ENCODE results near the gene KCTD21.

The KCTD21 gene

DNA sequence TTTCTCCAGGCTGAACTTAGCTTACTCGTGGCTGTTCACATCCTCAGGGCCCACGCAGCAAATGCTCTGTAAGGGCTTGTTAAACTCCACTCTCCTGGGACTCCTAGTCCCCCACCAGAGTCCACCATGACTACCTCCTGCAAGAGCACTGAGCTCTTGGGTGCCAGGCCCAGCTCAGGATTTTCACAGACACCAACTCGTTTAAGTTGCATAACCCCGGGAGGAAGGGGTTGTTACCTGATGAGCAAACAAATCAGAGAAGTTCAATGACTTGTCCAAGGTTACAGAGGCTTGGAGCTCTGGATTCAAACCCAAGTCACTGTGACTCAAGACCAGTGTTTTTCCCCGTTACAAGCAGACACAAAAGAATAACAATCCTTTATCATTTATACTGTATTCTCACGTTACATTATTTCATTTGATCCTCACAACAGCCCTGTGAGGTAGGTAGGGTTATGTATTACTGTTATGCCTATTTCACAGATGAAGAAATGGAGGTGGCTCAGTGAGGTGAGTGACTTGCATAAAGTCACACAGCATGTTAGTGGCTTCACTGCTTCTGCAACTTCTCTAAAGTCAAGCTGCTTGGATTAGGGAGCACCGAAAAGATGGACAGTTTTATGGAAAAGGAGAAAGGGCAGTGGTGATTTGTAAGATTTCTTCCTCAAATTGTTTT, 17.4 kb downstream of the KCTD21 start:
- no peak for DNase-seq

GRCh38 chr11:78170413-78170812, 18.0 kb downstream of the KCTD21 start:
- DNase-seq, result no peak

DNA sequence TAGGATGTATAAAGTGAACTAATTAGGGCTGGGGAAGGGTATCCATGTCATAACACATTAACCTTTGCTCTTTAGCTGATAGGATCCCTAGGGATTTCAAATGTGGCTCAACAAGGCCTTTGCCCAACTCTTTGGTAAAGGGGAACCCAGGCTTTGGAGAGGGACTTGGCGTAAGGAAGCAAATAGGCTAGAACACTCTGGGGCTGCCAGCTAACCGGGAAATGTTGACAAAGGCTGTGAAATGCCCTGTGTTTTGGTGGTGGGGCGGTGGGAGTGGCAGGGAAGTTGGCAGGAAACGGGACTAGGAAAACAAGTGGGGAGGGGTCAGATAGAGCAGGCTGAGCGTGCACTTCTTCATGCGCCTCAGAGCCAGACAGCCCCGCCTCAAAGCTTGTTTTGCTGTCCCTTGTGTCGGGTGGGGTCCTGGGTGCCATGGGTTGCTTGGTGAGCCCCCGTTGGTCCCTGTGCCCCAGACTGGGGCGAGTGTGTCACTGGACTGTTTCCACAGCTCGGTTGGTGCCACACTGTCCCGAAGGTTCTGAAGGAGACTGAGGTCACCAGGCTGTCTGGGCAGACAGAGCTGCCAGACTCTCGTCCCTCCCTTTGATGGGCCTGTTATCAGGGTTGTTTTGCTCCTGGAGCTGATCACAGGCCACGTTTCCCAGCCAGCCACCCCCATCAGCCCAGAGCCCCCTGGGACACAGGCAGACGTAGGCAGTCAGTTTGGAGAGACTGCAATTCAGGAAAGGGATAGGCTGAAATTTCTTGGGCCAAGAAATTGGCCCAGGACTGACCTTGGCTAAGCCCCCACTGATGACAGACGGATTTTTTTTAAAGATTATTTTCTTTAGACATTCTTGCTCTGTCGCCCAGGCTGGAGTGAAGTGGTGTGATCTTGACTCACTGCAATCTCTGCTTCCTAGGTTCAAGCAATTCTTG, 19.6 kb downstream of the KCTD21 start:
- no peak for DNase-seq

DNA sequence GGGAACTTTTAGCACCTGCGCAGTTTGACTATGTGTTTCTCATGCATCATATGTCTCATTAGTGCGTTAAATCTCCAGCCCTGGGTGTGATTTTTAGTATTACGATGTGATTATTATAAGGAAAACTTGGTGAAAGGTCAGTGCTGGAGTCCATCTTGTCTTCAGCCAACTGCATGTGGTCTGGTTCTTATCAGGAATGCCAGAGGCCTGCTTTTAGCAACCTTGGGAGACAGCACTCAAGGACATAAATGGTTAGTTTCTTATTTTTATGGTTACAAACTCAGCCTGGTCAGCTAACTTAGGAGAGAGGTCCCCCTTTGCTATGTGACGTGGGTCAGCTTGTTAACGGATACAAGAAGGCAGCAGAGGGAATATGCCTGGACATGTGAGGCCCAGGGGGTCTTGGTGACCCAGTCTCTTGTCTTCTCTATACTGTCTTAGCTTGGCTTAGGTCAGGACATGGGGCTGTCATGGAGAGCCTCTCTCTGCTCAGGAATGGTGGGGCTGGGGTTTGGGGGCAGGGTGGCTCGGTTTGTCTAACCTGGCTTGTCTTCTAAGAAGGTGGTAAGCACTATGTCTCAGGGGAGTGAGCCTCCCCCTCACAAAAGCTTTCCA, 21.5 kb downstream of the KCTD21 start:
- no peak for DNase-seq

GRCh38 chr11:78164471-78164870, 24.0 kb downstream of the KCTD21 start:
- no peak for DNase-seq

GRCh38 chr11:78163828-78164227, 24.6 kb downstream of the KCTD21 start:
- no peak for DNase-seq

DNA sequence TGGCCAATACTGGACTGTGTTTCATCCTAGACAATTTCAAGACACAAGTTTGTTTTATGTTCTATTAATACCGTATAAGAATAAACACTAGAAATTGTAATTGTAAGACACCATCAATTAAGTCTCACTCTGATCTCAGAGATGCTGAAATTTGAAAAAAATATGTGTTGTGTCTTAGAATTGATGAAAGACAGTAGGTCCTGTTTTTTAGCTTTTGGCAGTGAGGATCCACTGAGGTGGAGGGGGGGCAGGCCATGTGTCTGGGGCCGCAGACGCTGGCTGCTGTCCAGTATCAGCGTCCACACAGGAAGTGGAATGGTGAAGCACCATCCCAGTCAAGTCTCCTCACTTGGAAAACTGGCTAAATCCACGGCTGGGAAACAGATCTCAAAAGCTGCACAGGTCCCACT, 26.5 kb downstream of the KCTD21 start:
- DNase-seq, result no peak

DNA sequence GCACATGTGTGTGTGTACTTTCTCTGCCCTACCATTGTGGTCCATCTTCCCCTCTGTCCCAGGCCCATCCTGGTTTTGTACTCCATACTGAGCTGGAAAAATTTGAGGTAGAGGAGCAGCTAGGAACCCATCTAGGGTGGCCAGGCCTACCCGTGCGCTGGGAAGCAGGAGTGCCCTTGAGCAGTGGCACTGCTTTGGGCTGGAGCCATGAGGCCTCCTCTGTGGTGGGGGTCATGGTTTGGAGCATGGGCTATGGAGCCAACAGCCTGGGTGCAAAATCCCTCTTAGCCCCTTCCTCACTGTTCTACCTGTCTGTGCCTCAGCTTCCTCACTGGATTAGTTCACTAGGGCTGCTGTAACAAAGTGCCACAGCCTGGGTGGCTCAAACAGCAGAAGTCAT, 27.1 kb downstream of the KCTD21 start:
- no peak for DNase-seq

DNA sequence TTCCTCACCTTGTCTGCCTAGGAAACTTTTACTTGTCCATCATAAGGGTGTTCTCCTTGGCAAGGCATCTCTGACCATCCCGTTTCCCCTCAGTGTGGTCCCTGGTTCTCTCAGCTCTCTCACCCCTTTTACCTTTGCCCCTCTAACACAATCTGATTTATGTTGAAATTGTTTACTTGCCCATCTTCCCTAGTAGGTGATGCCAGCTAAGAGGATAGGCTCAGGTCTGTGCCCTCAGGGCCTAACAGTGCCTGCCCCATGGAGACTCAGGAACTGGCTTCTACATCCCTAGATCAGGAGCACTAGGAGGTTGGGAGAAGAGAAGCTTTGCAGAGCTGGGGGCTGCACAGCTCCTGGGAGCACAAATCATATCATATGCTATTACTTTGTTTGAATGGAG, 27.9 kb downstream of the KCTD21 start:
- DNase-seq, result no peak

GRCh38 chr11:78158987-78159652, 29.3 kb downstream of the KCTD21 start:
- DNase-seq, result no peak

- DNase-seq, result no peak
These were observed 32.1 kb downstream of the KCTD21 start for GRCh38 chr11:78156127-78156844.

DNA sequence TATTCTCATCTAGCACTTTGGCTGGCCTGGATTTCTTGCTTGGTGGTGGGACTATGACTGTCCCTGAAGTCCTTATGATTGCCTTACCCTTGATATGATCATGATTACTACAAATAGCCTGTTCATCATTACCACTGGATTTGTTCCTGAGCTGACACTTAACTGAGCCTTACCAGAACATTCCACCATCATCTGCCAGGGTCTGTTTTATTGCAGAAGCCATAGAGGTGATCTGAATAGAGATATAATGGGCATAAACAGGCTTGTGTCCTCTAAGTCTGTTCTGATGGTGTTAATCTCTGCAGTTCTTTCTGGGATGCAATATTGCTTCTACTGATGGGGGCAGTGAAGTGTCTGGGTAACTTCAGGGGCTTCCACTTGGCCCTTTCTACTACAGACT, 36.6 kb downstream of the KCTD21 start:
- no peak for DNase-seq

- no peak for DNase-seq
These were observed 37.7 kb downstream of the KCTD21 start for GRCh38 chr11:78150754-78151153.

DNA sequence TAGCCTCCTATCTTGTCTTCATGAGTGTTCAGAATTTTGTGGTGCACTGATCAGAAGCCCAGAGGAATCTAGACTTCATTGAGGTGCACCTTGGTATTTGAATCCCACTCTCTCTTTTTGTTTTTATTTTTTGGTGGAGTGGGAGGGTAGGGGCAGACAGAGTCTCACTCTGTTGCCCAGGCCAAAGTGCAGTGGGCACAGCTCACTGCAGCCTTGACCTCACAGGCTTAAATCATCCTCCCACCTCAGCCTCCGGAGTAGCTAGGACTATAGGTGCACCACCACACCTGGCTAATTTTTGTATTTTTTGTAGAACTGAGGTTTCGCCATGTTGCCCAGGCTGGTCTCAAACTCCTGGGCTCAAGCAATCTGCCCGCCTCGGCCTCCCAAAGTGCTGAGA, 38.1 kb downstream of the KCTD21 start:
- DNase-seq, result no peak

DNA sequence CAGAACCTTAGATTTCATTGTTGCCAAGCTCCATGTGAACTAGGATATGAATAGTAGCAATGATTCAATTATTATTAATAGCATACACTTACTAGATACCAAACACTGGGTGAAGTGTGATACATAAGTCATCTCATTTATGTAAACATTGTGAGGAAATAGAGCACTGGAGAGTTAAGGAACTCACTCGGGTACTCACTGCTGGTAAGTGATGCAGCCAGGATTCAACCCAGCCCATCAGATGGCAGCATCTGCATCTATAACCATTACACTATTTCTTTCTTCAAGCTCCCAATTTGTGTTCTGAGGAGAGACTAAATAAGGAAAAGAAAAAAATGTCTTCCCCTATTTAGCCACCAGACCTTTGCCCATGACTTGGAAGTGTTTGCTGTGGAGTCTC, 38.8 kb downstream of the KCTD21 start:
- no peak for DNase-seq

- DNase-seq, result no peak
These were observed 40.6 kb downstream of the KCTD21 start for GRCh38 chr11:78147807-78148206.

- no peak for DNase-seq
These were observed 42.9 kb downstream of the KCTD21 start for GRCh38 chr11:78145511-78146025.

DNA sequence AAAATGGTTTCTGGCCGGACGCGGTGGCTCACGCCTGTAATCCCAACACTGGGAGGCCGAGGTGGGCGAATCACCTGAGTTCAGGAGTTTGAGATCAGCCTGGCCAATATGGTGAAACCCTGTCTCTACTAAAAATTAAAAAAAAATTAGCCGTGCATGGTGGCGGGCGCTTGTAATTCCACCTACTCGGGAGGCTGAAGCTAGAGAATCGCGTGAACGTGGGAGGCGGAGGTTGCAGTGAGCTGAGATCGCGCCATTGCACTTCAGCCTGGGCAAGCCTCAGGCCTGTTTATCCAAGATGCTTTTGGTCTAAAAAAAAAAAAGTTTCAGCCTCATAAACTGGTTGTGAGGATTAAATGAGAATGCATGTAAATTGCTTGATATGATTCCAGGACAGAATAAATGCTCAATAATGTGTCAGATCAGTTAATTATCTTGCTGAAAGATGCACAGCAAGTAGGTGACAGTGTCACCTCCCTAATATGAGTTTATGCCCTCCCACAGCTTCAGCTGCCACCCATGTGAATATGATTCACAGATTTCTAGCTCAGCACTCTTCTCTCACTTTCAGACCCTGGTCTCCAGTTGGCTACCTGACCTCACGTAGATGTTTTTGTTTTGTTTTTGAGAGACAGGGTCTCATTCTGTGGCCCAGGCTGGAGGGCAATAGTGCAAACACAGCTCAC, 47.9 kb downstream of the KCTD21 start:
- DNase-seq, result no peak

- peak; percentile 84 to 91 for DNase-seq
These were observed 48.7 kb downstream of the KCTD21 start, which contains the start of gene ALG8 for GRCh38 chr11:78139422-78140391. Gene ALG8 (minus strand): TSS chr11:78139626. CDS start chr11:78139588, 38 bp downstream.

DNA sequence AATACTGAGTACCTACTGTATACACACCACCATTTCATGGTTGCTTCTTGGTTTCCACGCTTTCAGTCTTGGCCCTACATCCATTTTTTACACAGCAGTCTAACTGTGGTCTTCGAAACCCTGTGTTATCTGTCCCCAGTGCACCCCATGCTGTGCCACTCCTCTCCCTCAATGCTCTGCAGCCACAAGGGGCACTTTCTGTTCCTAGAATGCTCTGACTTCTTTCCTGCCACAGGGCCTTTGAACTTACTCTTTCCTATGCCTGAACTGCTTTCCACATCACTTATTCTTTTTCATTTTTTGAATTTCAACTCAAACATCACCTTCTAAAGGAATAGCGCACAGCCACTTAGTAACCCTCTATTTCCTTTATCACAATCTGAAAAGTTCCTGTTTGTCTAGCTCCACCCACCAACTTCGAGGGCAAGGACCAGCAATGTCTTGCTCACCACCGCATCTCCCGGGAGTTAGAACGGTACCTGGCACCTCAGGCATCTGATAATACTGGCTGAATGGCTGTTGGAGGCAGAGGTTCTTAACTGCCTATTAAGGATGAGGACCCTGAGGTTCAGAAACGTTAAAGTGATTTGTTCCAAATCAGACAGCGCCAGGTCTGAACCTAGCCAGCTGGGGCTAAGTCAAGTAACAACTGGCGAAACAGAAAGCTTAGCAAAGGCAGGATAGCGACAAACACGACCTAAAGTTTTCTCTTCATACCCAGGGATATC, 49.6 kb downstream of the KCTD21 start:
- DNase-seq, result peak in 1 of 2 experiments; percentile 41

Data from NCI-H524 (cell line).